ENCODE data around the gene ORC2.
"Not testable (repeated sequence)": the region's sequence is repeated elsewhere in the genome, so short reads cannot be mapped to it uniquely, and the experiment has no call there.

The ORC2 gene

GRCh38 chr2:200930947-200931626 lies 32.4 kb downstream of the ORC2 start:
- no peak for DNase-seq

DNA sequence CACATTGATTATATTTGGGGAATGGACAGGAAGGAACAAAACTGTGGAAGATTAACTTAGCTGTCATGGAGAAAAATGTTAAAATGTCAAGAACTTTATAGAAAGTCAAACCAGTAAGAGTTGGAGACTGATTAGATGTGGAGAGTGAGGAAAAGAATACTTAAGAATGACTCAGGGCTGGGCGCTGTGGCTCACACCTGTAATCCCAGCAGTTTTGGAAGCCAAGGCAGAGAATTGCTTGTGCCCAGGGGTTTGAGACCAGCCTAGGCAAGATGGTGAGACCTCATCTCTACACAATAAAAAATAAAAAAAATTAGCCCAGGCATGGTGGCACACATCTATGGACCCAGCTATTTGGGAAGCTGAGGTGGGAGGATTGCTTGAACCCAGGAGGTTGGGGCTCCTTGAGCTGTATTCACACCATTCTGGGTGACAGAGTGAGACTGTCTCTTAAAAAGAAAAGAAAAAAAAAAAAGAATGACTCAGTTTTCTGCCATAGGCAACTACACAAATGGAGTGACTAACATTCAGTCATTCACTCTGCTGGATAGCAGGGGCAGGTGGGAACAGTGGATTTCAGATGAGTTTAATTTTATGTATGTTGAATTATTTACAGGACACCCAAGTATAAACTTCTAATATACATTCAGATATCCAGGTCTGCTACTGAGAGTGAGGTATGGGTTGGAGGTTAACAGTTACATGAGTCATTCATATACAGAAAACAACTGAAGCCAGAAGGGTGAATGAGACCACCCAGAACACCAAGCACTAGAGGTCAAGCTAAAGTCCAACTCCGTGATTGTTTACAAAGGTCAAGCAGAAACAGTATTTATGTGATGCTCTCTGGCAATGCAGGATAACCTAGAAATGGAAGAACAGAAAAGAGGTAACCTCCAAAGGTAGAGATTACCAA lies 33.9 kb downstream of the ORC2 start:
- no peak for DNase-seq

GRCh38 chr2:200922439-200922838 lies 41.0 kb downstream of the ORC2 start:
- DNase-seq = no peak

DNA sequence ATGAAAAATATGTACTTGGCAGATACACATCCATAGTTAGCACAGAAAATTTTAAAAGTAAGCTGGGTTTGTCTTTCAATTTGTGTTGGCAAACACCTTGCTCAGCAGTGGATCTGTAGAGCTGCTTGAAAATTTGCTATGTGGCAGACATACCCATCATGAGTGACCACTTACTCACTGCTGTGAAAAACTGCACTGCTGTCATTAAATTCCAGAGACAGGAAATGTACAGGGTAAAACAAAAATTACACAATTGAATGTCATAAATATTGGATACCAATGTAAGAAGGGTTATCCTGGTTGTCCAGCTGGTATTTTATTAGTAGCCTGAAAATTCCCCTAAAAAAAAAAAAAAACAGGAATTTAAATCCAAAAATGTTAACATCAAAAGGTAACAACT lies 49.8 kb downstream of the ORC2 start:
- no peak for DNase-seq

- no peak for DNase-seq
Observed at GRCh38 chr2:200909958-200910357, 53.5 kb downstream of the ORC2 start.

DNA sequence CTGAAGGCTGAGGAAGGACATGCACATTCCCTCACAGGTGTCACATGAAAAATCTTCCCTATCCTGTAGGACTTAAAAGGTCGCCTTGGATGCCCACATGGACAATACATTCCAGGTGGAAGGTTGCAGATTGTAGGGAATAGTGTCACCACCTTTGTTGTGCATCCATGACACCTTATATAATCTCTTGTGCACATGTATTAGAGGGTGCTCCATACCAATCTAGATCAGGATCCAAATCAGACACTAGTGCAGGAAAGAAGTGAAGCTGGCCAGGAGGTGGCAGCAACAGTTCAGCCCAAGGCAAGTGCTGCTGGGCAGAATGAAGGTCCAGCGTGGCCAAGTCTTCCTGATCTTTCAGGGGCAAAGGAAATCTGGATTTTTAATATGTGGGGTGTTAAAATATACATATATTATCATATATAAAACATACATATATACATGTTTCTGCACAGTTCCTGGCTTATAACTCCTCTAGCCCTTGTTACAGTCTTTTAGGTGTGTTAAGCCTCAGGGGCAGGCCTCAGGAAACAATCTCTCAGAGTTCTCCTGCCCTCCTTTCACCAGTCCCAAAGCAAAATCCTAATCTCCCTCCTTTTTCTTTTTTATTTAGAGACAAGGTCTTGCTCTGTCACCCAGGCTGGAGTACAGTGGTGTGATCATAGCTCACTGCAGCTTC lies 57.7 kb downstream of the ORC2 start:
- DNase-seq = peak; percentile 54 to 58

DNA sequence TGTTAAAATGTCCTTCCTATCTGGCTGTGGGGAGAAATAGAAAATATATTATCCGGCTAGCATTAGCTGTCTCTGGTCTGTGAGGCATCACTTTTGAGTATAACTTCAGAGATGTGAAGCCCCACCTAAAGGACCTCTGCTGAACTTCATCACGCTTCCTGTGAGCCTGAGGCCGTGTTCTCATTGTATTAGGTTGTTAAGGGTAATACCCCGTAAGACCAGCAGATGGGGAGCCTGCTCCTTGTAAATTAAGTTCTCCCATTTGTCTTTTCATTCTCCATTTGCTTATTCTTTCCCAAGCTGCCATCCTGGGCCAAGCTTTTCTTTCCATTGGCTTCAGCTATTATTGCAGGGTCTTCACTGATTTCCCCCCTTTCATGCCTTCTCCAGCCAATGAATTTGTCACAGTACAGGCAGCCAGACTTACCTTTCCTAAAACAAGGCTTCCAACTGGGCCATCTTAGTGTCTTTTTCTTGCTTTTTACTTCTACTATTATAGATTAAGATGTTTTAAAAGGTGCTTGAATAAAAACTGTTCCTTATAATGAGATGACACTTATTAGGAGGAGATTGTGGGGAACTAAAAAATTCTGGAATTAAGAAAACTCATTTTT lies 61.9 kb downstream of the ORC2 start:
- peak; percentile 83 to 88 for DNase-seq

- no peak for DNase-seq
Observed at GRCh38 chr2:200899482-200899881, 64.0 kb downstream of the ORC2 start.

DNA sequence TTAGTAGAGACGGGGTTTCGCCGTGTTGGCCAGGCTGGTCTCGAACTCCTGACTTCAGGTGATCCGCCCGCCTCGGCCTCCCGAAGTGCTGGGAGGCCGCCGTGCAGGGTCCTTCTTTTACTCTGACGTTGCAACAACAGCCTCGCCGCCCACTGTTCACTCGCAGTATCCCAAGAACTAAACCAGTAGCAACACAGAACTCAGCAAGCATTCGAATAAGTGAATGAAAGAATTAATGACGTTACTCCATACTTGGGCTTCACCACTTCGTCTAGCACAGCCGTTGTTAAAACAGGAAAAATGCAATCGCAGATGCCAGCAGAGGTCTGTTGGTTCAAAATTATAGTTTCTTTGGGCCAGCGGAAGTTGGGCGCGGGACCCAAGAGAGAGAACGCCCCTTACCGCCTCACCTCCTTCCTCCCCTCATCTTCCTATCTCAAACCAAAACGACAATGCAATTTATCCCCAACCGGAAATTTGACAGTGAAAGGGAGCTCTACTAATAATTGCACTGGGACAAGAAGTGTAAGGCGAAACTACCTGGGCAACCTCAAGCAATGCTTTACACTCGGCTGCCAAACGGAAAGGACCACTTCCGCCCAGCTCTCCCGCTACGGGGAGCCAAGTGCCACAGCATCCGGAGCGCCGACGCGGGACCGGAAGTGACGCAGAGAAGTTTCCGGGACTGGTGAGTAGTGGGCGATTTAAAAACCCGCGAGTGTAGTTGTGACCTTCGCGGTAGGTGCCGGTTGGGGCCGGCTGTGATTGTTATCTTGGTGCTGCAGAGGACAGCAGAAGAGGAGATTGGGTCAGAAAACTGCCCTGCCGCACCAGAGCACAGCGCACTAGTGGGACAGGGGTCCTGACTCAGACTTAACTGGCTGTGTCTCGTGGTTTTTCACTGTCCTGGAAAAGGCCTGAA lies 74.5 kb downstream of the ORC2 start, which contains the start of the genes NIF3L1 and PPIL3:
TSS of gene NIF3L1 (plus strand) at position 668 of the 922 bp plus-strand sequence. CDS start 2,573 bp downstream, outside the sequence.
TSS of gene PPIL3 (minus strand) at position 374 of the 922 bp plus-strand sequence. CDS start 1,462 bp downstream, outside the sequence.
- peak; percentile 97 for DNase-seq

DNA sequence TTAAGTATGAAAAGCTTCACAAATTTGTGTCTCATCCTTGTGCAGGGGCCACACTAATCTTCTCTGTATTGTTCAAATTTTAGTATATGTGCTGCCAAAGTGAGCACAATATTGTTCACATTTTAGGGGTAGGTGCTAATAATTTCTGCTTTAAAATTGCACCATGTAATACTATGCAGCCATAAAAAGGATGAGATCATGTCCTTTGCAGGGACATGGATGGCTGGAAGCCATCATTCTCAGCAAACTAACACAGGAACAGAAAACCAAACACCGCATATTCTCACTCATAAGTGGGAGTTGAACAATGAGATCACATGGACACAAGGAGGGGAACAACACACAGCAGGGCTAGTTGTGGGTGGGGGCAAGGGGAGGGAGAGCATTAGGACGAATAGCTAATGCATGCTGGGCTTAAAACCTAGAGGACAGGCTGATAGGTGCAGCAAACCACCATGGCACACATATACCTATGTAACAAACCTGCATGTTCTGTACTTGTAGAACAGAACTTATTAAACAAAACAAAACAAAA lies 81.7 kb downstream of the ORC2 start:
- not testable (repeated sequence) for DNase-seq

DNA sequence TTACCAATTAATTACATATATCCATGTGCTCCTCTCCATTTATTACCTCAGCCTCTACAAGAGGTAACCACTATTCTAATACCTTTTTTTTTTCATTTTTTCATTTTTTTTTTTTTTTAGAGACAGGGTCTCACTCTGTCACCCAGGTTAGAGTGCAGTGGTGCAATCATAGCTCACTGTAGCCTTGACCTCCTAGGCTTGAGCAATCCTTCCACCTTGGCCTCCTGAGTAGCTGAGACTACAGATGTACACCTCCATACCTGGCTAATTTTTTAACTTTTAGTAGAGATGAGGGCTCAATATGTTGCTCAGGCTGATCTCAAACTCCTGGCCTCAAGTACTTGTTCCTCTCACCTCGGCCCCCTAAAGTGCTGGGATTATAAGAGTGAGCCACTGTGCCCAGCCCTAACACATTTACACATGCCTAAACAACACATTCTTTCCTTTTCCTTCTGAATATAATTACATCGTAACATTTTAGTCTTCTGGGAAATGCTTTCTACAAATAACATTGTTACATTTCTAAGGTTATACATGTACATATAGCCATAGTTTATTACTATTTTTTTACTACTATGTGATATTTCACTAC lies 85.1 kb downstream of the ORC2 start:
- no peak for DNase-seq

GRCh38 chr2:200877443-200877842 lies 86.0 kb downstream of the ORC2 start:
- DNase-seq = no peak

GRCh38 chr2:200873560-200873959 lies 89.9 kb downstream of the ORC2 start:
- DNase-seq = no peak

DNA sequence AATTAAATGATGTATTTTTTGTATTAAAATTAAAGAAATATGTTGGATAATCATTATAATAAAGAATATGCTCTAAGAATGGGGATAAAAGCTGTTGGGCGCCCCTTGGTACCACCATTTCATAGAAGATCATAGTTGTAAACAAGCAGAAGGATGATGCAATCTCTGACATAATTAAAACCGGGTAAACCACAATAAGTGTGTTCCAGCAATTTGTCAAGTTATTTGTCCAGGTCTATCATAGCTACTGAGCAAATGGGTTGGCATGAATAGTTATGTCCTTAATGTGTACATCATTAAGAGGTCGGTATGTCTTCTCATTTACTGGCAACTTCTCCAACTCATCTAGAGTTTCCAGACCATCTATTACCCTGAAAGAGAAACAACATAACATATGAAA lies 92.3 kb downstream of the ORC2 start:
- DNase-seq = no peak

DNA sequence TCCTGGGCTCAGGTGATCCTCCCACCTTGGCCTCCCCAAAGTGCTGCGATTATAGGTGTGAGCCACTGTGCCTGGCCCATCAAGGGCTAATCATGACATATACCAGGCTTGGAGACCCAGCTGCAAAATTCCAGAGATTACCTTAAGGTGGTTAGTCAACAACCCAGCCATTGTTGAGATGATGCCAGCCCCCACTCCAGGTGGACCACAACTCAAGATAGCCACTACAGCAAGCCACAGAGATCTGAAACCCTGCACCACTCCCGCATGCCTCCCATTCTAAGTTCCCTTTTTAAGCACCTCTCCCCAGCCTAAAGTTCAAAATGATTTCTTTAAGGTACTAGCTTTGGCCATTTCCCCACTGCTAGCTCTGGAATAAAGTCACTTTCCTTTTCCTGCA lies 94.4 kb downstream of the ORC2 start:
- DNase-seq = no peak

DNA sequence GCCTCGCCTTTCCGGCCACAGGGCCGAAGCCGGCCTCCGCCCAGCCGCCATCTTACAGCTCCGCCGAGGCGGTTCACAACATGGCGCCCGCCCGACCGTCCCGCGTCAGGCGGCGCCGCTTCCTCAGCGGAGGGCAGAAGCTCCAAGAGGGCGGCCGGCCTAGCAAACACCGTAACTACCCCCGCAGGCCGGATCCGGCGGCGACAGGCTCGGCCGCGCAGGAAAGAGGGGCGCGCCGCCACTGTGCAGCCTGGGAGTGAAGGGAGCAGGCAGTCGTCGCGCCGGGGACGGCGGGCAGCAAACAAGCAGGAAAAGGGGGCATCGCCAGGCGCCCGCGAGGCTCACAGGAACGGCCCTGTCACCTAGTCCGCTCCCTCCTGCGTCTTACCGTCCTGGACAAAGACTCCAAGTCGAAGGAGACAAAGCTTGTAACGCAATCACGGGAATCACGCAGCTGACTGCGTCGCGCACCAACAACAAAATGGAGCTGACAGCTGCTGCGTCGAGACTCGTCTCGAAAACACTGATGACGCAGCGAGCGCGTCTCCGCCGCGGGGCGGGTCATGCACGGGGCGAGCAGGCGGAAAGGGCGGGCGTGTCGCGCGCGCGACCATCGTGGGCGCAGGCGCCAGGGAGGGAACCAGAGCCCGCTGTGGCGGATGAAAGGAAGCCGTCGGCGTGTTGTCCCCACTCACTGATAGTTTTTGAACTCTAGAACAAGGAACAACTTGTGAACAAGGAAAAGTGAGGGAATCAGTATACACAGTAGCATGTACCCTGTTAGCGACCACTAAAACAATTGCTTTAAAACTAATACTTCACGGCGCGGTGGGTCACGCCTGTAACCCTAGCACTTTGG lies 99.1 kb downstream of the ORC2 start, which contains the start of gene CLK1:
TSS of gene CLK1 (minus strand) at position 483 of the 859 bp plus-strand sequence. CDS start 2,796 bp downstream, outside the sequence.
- DNase-seq = peak; percentile 96 to 97

GRCh38 chr2:200863782-200864175 lies 99.7 kb downstream of the ORC2 start:
- peak in 1 of 2 donors; percentile 28 for DNase-seq

DNA sequence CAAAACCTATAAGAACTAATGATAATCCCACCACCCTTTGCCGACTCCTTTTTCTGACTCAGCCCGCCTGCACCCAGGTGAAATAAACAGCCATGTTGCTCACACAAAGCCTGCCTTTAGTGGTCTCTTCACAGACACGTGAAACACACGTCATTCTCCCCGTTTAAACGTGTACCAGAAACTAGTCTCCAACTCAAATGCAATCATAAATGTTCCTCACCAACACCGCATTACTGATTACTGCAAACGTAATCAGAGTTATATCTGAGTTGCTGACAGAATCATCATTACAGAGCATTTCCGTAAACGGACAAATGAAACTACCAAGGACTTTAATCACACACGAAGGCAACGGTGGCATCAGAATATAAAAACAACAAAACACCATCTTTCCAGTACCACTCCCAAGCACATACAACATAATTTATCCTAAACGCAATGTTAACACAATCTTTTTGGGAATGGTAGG lies 100.9 kb downstream of the ORC2 start:
- DNase-seq = peak; percentile 67 to 81

GRCh38 chr2:200861617-200862155 lies 101.8 kb downstream of the ORC2 start:
- DNase-seq = no peak

Measured in CD4-positive, alpha-beta T cell treated with Interleukin-4 for 1 hour (primary cell).